Retinal pigment epithelial cell (primary cell): ENCODE measurements around the gene BAIAP2.

Source experiments
- DNase-seq: peaks from one replicate; pipeline ENCODE4 v3.0.0-alpha.2; 2010; ENCODE audit warnings: low read depth
- H3K4me3 ChIP-seq: 2 replicates; pipeline ENCODE4 v1.5.1; 2011; ENCODE audit warnings: mild to moderate bottlenecking, low read length, control low read depth, moderate library complexity
- TF ChIP-seq, protein P1 (sequence below): conservative IDR thresholded peaks from 2 replicates; pipeline ENCODE4 v1.5.1; 2011; ENCODE audit warnings: low read depth, low read length, control low read depth, inconsistent platforms

BAIAP2 gene

GRCh38 chr17:81121841-81122733 is 87.1 kb downstream of the BAIAP2 start:
- no peak overlapping the region for H3K4me3 ChIP-seq
- TF ChIP-seq, protein P1, sequence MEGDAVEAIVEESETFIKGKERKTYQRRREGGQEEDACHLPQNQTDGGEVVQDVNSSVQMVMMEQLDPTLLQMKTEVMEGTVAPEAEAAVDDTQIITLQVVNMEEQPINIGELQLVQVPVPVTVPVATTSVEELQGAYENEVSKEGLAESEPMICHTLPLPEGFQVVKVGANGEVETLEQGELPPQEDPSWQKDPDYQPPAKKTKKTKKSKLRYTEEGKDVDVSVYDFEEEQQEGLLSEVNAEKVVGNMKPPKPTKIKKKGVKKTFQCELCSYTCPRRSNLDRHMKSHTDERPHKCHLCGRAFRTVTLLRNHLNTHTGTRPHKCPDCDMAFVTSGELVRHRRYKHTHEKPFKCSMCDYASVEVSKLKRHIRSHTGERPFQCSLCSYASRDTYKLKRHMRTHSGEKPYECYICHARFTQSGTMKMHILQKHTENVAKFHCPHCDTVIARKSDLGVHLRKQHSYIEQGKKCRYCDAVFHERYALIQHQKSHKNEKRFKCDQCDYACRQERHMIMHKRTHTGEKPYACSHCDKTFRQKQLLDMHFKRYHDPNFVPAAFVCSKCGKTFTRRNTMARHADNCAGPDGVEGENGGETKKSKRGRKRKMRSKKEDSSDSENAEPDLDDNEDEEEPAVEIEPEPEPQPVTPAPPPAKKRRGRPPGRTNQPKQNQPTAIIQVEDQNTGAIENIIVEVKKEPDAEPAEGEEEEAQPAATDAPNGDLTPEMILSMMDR, result no peak
- DNase-seq, result no peak

DNA sequence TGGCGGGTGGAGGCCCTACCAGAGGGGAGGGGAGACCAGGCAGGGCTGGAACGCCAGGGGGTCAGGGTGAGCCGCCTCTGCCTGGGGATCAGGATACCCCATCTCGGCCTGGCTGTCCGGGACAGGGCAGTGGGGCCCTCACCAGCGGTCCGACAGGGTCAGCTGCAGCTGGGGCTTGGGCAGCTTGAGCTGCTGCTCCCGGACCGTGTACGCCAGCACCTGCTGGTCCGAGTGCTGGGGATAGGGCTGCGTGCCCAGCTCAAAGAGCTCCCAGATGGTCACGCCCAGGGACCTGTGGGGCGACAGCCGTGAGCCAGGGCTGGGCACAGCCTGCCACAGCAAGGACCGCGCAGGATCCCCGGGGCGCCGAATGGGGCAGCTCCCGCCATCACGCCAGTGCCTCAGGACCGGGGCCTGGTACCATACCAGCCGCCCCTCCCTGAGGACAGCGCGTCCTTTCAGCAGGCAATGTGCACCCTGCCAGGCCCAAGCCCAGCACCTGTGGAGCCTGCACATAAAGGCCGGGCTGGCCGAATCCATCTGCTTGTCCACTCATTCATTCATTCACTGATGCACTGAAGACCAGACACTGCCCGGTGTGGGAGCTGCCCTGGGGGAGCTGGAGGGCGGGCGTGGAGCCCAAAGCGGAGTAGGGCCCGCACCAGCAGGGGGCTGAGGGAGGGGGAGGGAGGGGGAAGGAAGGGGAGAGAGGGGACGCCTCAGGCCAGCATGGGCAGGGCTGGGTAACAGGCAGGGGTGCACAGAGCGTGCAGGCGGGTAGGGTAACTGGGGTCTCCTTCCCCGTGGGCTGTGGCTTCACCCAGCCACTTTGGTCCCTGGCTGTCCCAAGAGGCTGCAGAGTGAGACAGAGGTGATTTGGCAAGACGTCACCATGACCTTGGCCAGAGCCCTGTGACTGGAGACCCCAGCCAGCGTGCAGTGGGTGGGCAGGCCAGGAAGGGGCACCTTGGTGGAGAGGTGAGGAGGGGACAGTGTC is 88.4 kb downstream of the BAIAP2 start:
- no peak for DNase-seq
- H3K4me3 ChIP-seq, result no peak overlapping the region
- TF ChIP-seq, protein P1, result no peak

- no peak for DNase-seq
- no peak overlapping the region for H3K4me3 ChIP-seq
- TF ChIP-seq, protein P1, result no peak
Observed at GRCh38 chr17:81124377-81124776, 89.4 kb downstream of the BAIAP2 start.

DNA sequence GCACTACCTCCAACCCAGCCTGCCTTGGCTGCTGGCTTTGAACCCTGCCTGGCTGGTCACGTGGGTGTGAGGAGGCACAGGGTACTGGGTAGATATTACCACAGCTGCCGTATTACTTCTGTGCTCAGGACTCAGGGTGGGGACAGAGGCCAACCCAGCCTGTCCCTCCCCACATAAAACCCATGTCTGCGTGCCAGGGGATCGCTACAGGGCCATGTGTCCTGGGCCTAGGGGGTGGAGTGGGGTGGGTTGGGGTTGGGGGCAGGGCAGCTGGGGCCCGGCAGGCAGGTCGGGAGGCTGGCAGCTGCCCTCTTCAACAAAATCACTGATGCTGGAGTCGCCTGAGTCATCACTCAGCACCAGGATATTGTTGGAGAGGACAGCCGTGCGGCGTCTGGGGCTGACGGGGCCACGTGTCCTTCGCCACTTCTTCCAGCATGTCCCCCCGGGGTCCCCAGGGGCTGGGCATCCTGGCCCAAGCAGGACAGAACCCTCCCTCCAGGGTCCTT is 90.7 kb downstream of the BAIAP2 start:
- H3K4me3 ChIP-seq, result no peak overlapping the region
- no peak for DNase-seq
- TF ChIP-seq, protein P1, result no peak

DNA sequence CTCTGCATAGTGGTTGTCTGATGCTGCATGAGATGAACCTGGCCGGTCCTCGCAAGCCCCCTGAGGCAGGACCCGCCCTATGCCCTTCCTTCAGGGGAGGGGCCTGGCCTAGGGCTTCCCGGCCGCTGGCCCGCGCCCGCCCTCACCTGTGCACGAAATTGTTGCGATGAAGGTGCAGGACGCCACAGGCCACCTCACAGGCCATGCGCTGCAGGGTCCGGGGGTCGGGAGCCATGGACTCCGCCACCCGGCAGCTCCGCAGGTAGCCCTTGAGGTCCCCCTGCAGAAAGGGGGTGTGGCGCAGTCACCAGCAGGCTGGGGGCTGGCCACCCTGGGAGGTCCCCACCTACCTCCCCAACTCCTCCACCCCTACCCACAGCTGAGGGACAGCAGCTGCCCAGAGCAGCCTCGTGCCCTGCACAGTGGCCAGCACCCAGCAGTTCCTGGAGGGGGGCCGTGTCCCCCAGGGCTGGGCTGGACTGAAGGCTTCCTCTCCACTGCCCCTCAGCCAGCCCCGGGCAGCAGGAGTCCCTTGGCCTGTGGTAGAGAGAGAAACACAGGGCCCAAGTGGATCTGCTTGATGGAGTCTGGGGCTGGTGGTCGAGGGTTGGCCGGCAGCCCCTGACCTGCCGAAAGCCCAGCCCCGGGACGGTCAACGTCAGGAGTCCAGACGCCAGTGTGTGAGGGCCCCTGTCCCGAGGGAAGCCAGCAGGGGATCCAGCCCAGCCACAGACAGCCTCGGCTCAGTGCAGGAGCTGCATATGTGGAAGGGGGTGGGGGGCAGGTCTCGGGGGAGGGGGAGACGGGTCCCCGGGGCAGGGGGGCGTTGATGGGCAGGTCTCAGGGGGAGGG is 91.6 kb downstream of the BAIAP2 start:
- TF ChIP-seq, protein P1, result no peak
- DNase-seq, result no peak
- no peak overlapping the region for H3K4me3 ChIP-seq

GRCh38 chr17:81127133-81127455 is 92.1 kb downstream of the BAIAP2 start:
- DNase-seq, result no peak
- no peak overlapping the region for H3K4me3 ChIP-seq
- TF ChIP-seq, protein P1, result no peak
